Vagina (tissue), 2 donors: Measurements from ENCODE around the gene GPR171.

ENCODE experiments used
- POLR2A ChIP-seq, 2 donors: fragments of 450-650 bp; IDR thresholded peaks; one replicate each; pipeline ENCODE4 v1.6.1; 2017; ENCODE audit warnings: antibody characterized with exemption in 2 of 2, mild to moderate bottlenecking in 2 of 2, moderate library complexity in 2 of 2
- POLR2AphosphoS5 ChIP-seq, 2 donors: sonication (generic); formaldehyde crosslinking; IDR thresholded peaks; one replicate each; pipeline ENCODE4 v1.9.0; 2017; ENCODE audit warnings: antibody characterized with exemption in 2 of 2, mild to moderate bottlenecking in 2 of 2, low read depth in 1 of 2; ENCODE audit not compliant: insufficient read depth in 1 of 2
- TF ChIP-seq, protein P1 (sequence below), 3 experiments: fragments of 450-650 bp in 2 of 3; fragments of 200-600 bp in 1 of 3; sonication (generic) in 1 of 3; IDR thresholded peaks; one replicate each; pipeline ENCODE4 v1.5.1; 2017 to 2019; ENCODE audit warnings: antibody characterized with exemption in 3 of 3, mild to moderate bottlenecking in 2 of 3, moderate library complexity in 2 of 3

DNA sequence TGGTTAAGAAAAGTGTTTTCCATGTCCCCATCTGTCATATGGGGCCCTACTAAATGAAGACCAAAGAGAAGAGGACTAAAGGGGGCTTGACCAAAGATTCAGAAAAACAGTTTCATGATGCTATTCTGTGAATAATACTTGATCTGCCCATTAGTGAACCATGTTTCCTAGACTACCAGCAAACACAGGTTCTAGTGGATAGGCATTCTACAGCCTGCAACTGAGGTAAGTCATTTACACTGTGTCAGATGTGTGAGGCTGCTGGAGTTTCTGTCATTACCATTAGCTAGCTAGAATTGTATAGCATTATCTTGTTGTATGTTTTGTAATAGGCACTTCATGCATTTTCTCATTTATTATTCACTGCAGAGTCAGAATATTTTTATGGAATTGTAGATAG is 6.6 kb downstream of the GPR171 start:
- TF ChIP-seq, protein P1, sequence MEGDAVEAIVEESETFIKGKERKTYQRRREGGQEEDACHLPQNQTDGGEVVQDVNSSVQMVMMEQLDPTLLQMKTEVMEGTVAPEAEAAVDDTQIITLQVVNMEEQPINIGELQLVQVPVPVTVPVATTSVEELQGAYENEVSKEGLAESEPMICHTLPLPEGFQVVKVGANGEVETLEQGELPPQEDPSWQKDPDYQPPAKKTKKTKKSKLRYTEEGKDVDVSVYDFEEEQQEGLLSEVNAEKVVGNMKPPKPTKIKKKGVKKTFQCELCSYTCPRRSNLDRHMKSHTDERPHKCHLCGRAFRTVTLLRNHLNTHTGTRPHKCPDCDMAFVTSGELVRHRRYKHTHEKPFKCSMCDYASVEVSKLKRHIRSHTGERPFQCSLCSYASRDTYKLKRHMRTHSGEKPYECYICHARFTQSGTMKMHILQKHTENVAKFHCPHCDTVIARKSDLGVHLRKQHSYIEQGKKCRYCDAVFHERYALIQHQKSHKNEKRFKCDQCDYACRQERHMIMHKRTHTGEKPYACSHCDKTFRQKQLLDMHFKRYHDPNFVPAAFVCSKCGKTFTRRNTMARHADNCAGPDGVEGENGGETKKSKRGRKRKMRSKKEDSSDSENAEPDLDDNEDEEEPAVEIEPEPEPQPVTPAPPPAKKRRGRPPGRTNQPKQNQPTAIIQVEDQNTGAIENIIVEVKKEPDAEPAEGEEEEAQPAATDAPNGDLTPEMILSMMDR (IDR thresholded peaks at IDR 0.05) = no peak
- TF ChIP-seq POLR2AphosphoS5 (IDR thresholded peaks at IDR 0.05; ENCODE audit: insufficient read depth in 1 of 2, low read depth in 1 of 2) (no peak), POLR2A (IDR thresholded peaks at IDR 0.05) (no peak)
